A549 (cell line): ENCODE measurements around the gene TMEM53. TPM values are rescaled to one million over a fixed set of nuclear protein-coding genes. Genes with fewer than 3 reads are reported as not detected.

ENCODE experiments used
- ATAC-seq, 2 experiments: fragments of 200-7000 bp in 1 of 2; fragments of >200 bp in 1 of 2; cut with Nextera tagmentation in 1 of 2; cut with Tn5 transposase in 1 of 2; 3 replicates each; pipeline versions ENCODE4 v1.8.0 to v1.9.1; 2018 to 2020; ENCODE audit warnings: mild to moderate bottlenecking in 1 of 2, moderate library complexity in 1 of 2
- CTCF ChIA-PET: fragments of 300-600 bp; sonication (Branson Sonifier 250); formaldehyde crosslinking; extraction: SDS; loops from one replicate; lab custom pipeline; 2021; ENCODE audit warnings: antibody characterized with exemption, inconsistent platforms; lab: Yijun Ruan, JAX
- POLR2A ChIA-PET: fragments of 350-600 bp; formaldehyde crosslinking; extraction: SDS; loops from one replicate; lab custom pipeline; 2021; ENCODE audit warnings: antibody characterized with exemption, inconsistent platforms; lab: Yijun Ruan, JAX
- DNase-seq, 2 experiments: peaks; one replicate each; pipeline versions ENCODE4 v3.0.0 to v3.0.0-alpha.2; 2011 to 2016; ENCODE audit warnings: low read depth in 1 of 2, low spot score in 1 of 2
- FAIRE-seq: peaks from 2 replicates; lab custom pipeline; 2011; peaks lifted over from hg19 to GRCh38; lab: Jason Lieb, UNC
- H3K27ac ChIP-seq, 2 experiments: fragments of >200 bp; sonication (Bioruptor Twin); formaldehyde crosslinking; 3 replicates each; pipeline ENCODE4 v1.5.1; 2016 to 2017
- H3K4me1 ChIP-seq: fragments of >200 bp; sonication (Bioruptor Twin); formaldehyde crosslinking; 3 replicates; pipeline ENCODE4 v1.6.1; 2016
- H3K4me2 ChIP-seq: fragments of >200 bp; sonication (Bioruptor Twin); formaldehyde crosslinking; 3 replicates; pipeline ENCODE4 v1.6.1; 2016
- H3K4me3 ChIP-seq: fragments of >200 bp; sonication (Bioruptor Twin); formaldehyde crosslinking; 3 replicates; pipeline ENCODE4 v1.5.1; 2016
- H3K9me3 ChIP-seq: fragments of >200 bp; sonication (Bioruptor Twin); formaldehyde crosslinking; 3 replicates; pipeline ENCODE4 v1.6.1; 2016
- CBX2 ChIP-seq: fragments of 200-600 bp; sonication (generic); IDR thresholded peaks from 2 replicates; pipeline ENCODE4 v1.6.1; 2016; ENCODE audit warnings: low read depth, mild to moderate bottlenecking, borderline replicate concordance
- CBX8 ChIP-seq: fragments of 200-600 bp; sonication (generic); IDR thresholded peaks from 2 replicates; pipeline ENCODE4 v1.6.1; 2016
- CEBPB ChIP-seq, 2 experiments: fragments of >200 bp in 1 of 2; sonication (Bioruptor Twin) in 1 of 2; formaldehyde crosslinking in 1 of 2; IDR thresholded peaks; 2 replicates each; pipeline ENCODE4 v1.6.1; 2012 to 2016
- CHD2 ChIP-seq: fragments of 150-350 bp; IDR thresholded peaks from 2 replicates; pipeline ENCODE4 v1.6.1; 2014; ENCODE audit warnings: low read length; ENCODE audit not compliant: partially characterized antibody
- EP300 ChIP-seq, 2 experiments: fragments of >200 bp; sonication (Bioruptor Twin); formaldehyde crosslinking; IDR thresholded peaks; 2 replicates in 1 of 2; 3 replicates in 1 of 2; pipeline ENCODE4 v1.6.1; 2016 to 2017
- FOSB ChIP-seq: fragments of 250-450 bp; sonication (Bioruptor Pico); IDR thresholded peaks from 2 replicates; pipeline ENCODE4 v1.5.0; 2020; ENCODE audit warnings: mild to moderate bottlenecking, moderate library complexity
- GATA3 ChIP-seq: IDR thresholded peaks from 2 replicates; pipeline ENCODE4 v1.6.1; 2012; ENCODE audit warnings: borderline replicate concordance
- JUN ChIP-seq, 2 experiments: fragments of >200 bp; sonication (Bioruptor Twin); formaldehyde crosslinking; IDR thresholded peaks; 2 replicates in 1 of 2; 3 replicates in 1 of 2; pipeline ENCODE4 v1.6.1; 2016 to 2017
- KDM5A ChIP-seq: fragments of 200-600 bp; sonication (generic); IDR thresholded peaks from 2 replicates; pipeline ENCODE4 v1.6.1; 2016; ENCODE audit warnings: antibody characterized with exemption, mild to moderate bottlenecking
- MAFK ChIP-seq: fragments of 450-650 bp; IDR thresholded peaks from 2 replicates; pipeline ENCODE4 v1.6.1; 2014; ENCODE audit not compliant: partially characterized antibody
- MYC ChIP-seq: IDR thresholded peaks from 2 replicates; pipeline ENCODE4 v1.6.1; 2012; ENCODE audit warnings: mild to moderate bottlenecking, inconsistent platforms, low read length, improper control_type of control experiment, borderline replicate concordance
- NPAS2 ChIP-seq: fragments of 250-450 bp; sonication (Bioruptor Pico); IDR thresholded peaks from 2 replicates; pipeline ENCODE4 v1.8.0; 2022; ENCODE audit warnings: mild to moderate bottlenecking, moderate library complexity, borderline replicate concordance
- RAD21 ChIP-seq, 2 experiments: fragments of >200 bp in 1 of 2; sonication (Bioruptor Twin) in 1 of 2; formaldehyde crosslinking in 1 of 2; IDR thresholded peaks in 1 of 2; conservative IDR thresholded peaks in 1 of 2; 2 replicates in 1 of 2; 3 replicates in 1 of 2; pipeline ENCODE4 v1.6.1; 2012 to 2018; ENCODE audit warnings: inconsistent platforms in 1 of 2
- RFX5 ChIP-seq: fragments of 450-650 bp; IDR thresholded peaks from 2 replicates; pipeline ENCODE4 v1.7.1; 2014; ENCODE audit warnings: antibody characterized with exemption, mild to moderate bottlenecking, moderate library complexity
- TP53 ChIP-seq: fragments of 250-450 bp; sonication (Bioruptor Pico); IDR thresholded peaks from 2 replicates; pipeline ENCODE4 v1.5.0; 2021; ENCODE audit warnings: mild to moderate bottlenecking, moderate library complexity
- ZFP36 ChIP-seq: fragments of 450-650 bp; IDR thresholded peaks from 2 replicates; pipeline ENCODE4 v1.6.1; 2014; ENCODE audit warnings: borderline replicate concordance; ENCODE audit not compliant: partially characterized antibody
- ZSCAN20 ChIP-seq: fragments of 250-450 bp; sonication (Bioruptor Pico); IDR thresholded peaks from 2 replicates; pipeline ENCODE4 v1.8.0; 2022; ENCODE audit warnings: mild to moderate bottlenecking, moderate library complexity
- WGBS: methylation state at CpG from one replicate; pipeline ENCODE4 v1.1.6; 2017; ENCODE audit errors: missing lambda C conversion rate; 5-methylcytosine and 5-hydroxymethylcytosine counted together
- polyA plus RNA-seq, 4 experiments: library from polyadenylated mRNA; depleted of rRNA in 3 of 4; stranded (reverse); fragments of >200 nt; fragmentation: RNase III in 1 of 4; extraction: RNeasy Plus Mini Kit Qiagen cat#74134 plus additional on column Dnase treatment in 1 of 4; gene quantifications; 2 replicates in 3 of 4; 3 replicates in 1 of 4; pipeline ENCODE4 v1.2.3, GENCODE V29; 2011 to 2017
- TF ChIP-seq, protein P1 (sequence below): IDR thresholded peaks from 2 replicates; pipeline ENCODE4 v1.6.1; 2012
- TF ChIP-seq, protein P2 (sequence below): fragments of 250-450 bp; sonication (Bioruptor Pico); IDR thresholded peaks from 2 replicates; pipeline ENCODE4 v1.5.0; 2020; ENCODE audit warnings: low read depth, mild to moderate bottlenecking, moderate library complexity
- TF ChIP-seq, protein P3 (sequence below): fragments of >200 bp; sonication (Bioruptor Twin); formaldehyde crosslinking; IDR thresholded peaks from 2 replicates; pipeline ENCODE4 v1.6.1; 2016
- TF ChIP-seq, protein P4 (sequence below): fragments of 200-600 bp; sonication (generic); IDR thresholded peaks from 2 replicates; pipeline ENCODE4 v1.6.1; 2016; ENCODE audit warnings: antibody characterized with exemption, mild to moderate bottlenecking, moderate library complexity

TMEM53 gene
- polyA plus RNA-seq, 2 of the 4 experiments (the other 2 are of a cell fraction) = 6.2 to 8.0 TPM

DNA sequence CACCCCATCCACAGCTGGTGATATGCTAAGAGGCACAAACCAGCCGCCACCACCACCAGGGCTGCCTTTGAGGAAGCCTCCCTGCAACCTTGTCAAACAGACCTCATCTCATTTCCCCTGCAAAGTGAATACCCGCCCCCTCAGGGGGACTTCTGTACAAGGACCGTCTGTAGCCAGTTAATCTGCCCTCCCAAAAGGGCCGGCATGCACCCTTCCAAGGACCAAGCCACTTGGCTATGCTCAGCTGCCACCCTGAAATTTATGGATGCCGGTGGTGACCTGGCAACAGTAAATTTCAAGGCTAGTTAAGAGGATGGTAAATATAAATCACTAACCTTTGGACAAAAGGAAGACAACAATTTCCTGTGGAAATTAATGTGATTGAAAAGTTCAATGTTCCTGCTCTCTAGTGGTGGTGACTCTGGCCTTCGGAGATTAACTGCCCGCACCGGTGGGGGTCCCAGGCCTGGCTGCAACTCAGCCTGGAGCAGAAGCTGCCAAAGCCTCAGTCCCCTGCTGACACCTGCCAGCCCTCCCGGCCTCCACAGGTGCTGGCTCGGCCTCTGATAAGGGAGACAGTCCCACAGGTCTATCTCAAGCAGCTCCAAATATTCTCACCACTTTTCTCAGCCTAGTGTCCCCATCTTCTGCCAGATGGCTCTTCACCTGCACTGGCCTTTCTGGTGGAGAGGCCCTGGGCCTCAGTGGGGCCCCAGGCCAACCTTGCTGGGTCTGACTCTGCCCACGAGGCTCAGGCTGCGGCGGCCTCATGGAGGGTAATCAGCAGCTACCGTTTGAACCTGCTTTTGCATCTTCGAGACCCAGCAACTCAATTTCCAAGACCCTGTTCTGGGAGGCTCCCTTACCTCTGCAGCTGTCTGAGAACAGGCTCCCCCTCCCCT is 12.2 kb downstream of the TMEM53 start:
- 78% methylated on average over 10 of the region's 15 CpGs for WGBS
- POLR2A ChIA-PET = no interaction called here
- Histone ChIP-seq H3K27ac (no peak overlapping the region), H3K4me1 (no peaks in the 10 kb centered on the region), H3K4me3 (no peak overlapping the region), H3K9me3 (no peaks in the 10 kb centered on the region), H3K4me2 (no peak overlapping the region)
- CTCF ChIA-PET = interaction anchor here (1.0 to 3.2 kb wide), 3 partner anchors 7 to 45 kb away, joined by 3 to 33 read pairs (median 4); no protein-coding TSS in a partner anchor
- no peak for TF ChIP-seq MAFK
- TF ChIP-seq, protein P1, sequence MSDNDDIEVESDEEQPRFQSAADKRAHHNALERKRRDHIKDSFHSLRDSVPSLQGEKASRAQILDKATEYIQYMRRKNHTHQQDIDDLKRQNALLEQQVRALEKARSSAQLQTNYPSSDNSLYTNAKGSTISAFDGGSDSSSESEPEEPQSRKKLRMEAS = no peak
- TF ChIP-seq RFX5 = no peak
- no peak for TF ChIP-seq CEBPB (IDR thresholded peaks at IDR 0.05)
- FAIRE-seq (no peak), DNase-seq (no peak), ATAC-seq (peak in 1 of 2 experiments; percentile 19; a peak in 2 of 6 replicates)

DNA sequence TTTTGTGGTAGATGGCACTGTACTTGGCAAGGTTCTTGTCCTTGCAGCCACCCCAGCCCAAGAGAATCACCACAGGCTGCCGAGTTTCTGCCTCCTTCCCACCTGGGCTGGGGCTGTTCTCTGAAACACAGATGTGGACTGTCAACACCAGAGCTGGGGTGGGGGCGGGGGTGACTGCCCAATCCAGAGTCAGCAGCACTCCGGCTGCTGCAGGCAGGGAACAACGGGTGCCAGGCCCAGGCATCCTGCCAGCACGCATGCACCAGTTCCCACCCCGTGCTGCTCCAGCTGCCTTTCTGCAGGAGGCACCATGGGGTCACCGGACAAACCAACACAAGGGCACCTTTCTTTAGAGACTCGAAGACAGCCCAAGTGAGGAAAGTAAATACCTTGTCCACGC is 14.1 kb downstream of the TMEM53 start:
- WGBS = 73% methylated on average over 5 of the region's 9 CpGs
- no peak overlapping the region for H3K27ac ChIP-seq
- TF ChIP-seq RAD21 (conservative IDR thresholded peaks at IDR 0.05 in 1 of 2, IDR thresholded peaks at IDR 0.05 in 1 of 2) = no peak
- TF ChIP-seq, protein P1 = no peak
- no peak for TF ChIP-seq CBX2
- no peak for TF ChIP-seq ZFP36
- TF ChIP-seq, protein P2, sequence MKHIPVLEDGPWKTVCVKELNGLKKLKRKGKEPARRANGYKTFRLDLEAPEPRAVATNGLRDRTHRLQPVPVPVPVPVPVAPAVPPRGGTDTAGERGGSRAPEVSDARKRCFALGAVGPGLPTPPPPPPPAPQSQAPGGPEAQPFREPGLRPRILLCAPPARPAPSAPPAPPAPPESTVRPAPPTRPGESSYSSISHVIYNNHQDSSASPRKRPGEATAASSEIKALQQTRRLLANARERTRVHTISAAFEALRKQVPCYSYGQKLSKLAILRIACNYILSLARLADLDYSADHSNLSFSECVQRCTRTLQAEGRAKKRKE (CRISPR knock-in tag) = no peak
- TF ChIP-seq, protein P3, sequence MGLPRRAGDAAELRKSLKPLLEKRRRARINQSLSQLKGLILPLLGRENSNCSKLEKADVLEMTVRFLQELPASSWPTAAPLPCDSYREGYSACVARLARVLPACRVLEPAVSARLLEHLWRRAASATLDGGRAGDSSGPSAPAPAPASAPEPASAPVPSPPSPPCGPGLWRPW = no peak
- TF ChIP-seq, all 56 proteins: peak for 0
- Histone ChIP-seq H3K4me3 (no peak overlapping the region), H3K9me3 (no peaks in the 10 kb centered on the region), H3K4me1 (no peaks in the 10 kb centered on the region), H3K4me2 (no peak overlapping the region)
- CTCF ChIA-PET = no interaction called here
- FAIRE-seq = no peak
- POLR2A ChIA-PET = no interaction called here
- DNase-seq = no peak
- no peak for ATAC-seq

DNA sequence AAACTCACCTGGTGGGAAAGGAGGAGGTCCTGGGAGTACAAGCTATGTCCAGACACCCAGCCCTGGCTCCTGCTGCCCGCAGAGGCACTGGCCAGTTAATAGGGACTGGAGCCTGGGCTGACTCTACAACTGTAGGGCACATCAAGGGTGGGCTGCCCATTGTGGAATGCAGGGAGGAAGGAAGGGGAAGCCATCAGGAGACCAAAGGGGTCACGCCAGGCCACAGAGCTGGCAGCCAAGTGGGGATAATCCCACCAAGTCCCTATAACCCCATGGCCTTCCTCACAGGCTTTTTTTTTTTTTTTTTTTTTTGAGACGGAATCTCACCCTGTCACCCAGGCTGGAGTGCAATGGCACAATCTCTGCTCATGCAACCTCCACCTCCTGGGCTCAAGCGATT is 14.7 kb downstream of the TMEM53 start:
- no peaks in the 10 kb centered on the region for H3K4me1 ChIP-seq
- no peaks in the 10 kb centered on the region for H3K9me3 ChIP-seq
- POLR2A ChIA-PET = no interaction called here
- ATAC-seq = no peak
- CTCF ChIA-PET = interaction anchor here (0.7 kb wide), 1 partner anchor 19 kb away, joined by 3 read pairs; no protein-coding TSS in a partner anchor
- H3K4me3 ChIP-seq = no peak overlapping the region
- no peak overlapping the region for H3K4me2 ChIP-seq
- H3K27ac ChIP-seq = no peak overlapping the region
- DNase-seq = no peak
- no peak for FAIRE-seq
- WGBS = 87% methylated on average over 3 of the region's 4 CpGs
- no peak for TF ChIP-seq NPAS2 (CRISPR knock-in tag)
- TF ChIP-seq, all 56 proteins: peak for 0

DNA sequence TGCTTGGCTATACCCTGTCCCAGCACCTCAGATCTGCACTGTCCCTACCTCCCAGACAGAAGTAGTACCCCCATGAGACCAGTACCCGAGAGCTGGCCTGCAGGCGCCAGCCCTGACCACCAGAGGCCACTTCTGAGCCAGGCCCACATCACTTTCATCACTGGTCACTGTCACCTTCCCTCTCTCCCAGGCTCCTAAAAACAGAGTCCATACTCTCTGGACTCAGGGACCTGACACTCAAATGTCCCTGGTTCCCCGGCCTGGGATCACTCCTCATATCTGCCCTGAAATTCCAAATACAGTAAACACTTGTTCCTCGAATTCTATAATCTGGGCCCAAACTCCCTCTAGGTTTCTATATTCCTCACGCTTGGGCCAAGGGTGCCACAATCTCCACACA is 18.7 kb downstream of the TMEM53 start:
- FAIRE-seq (no peak), ATAC-seq (peak; percentile 62 to 76; a peak in 5 of 6 replicates), DNase-seq (peak; percentile 22 to 33)
- Histone ChIP-seq H3K27ac (no peak overlapping the region), H3K9me3 (no peaks in the 10 kb centered on the region), H3K4me1 (no peaks in the 10 kb centered on the region), H3K4me3 (no peak overlapping the region), H3K4me2 (no peak overlapping the region)
- POLR2A ChIA-PET = no interaction called here
- 57% methylated on average over 4 of the region's 5 CpGs for WGBS
- CTCF ChIA-PET = interaction anchor here (0.6 to 1.9 kb wide), 10 partner anchors 7 to 608 kb away, joined by 3 to 5 read pairs (median 4); no protein-coding TSS in a partner anchor
- TF ChIP-seq CBX8 = no peak
- no peak for TF ChIP-seq GATA3
- peak; percentile 35 to 46; a peak in 4 of 5 replicates for TF ChIP-seq RAD21 (conservative IDR thresholded peaks at IDR 0.05 in 1 of 2, IDR thresholded peaks at IDR 0.05 in 1 of 2)
- TF ChIP-seq KDM5A = no peak
- no peak for TF ChIP-seq MYC
- no peak for TF ChIP-seq ZSCAN20 (CRISPR knock-in tag)
- no peak for TF ChIP-seq FOSB (CRISPR knock-in tag)
- TF ChIP-seq, protein P4, sequence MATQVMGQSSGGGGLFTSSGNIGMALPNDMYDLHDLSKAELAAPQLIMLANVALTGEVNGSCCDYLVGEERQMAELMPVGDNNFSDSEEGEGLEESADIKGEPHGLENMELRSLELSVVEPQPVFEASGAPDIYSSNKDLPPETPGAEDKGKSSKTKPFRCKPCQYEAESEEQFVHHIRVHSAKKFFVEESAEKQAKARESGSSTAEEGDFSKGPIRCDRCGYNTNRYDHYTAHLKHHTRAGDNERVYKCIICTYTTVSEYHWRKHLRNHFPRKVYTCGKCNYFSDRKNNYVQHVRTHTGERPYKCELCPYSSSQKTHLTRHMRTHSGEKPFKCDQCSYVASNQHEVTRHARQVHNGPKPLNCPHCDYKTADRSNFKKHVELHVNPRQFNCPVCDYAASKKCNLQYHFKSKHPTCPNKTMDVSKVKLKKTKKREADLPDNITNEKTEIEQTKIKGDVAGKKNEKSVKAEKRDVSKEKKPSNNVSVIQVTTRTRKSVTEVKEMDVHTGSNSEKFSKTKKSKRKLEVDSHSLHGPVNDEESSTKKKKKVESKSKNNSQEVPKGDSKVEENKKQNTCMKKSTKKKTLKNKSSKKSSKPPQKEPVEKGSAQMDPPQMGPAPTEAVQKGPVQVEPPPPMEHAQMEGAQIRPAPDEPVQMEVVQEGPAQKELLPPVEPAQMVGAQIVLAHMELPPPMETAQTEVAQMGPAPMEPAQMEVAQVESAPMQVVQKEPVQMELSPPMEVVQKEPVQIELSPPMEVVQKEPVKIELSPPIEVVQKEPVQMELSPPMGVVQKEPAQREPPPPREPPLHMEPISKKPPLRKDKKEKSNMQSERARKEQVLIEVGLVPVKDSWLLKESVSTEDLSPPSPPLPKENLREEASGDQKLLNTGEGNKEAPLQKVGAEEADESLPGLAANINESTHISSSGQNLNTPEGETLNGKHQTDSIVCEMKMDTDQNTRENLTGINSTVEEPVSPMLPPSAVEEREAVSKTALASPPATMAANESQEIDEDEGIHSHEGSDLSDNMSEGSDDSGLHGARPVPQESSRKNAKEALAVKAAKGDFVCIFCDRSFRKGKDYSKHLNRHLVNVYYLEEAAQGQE = no peak
- TF ChIP-seq CHD2 = no peak
- no peak for TF ChIP-seq TP53
- no peak for TF ChIP-seq EP300 (IDR thresholded peaks at IDR 0.05)
- TF ChIP-seq JUN (IDR thresholded peaks at IDR 0.05) = no peak
